ENCODE data around the gene MTERF4. TPM values are rescaled to one million over a fixed set of nuclear protein-coding genes. Genes with fewer than 3 reads are reported as not detected.

Gene MTERF4
- total RNA-seq, 1 donor from 2014 or later, result 35.4 TPM

DNA sequence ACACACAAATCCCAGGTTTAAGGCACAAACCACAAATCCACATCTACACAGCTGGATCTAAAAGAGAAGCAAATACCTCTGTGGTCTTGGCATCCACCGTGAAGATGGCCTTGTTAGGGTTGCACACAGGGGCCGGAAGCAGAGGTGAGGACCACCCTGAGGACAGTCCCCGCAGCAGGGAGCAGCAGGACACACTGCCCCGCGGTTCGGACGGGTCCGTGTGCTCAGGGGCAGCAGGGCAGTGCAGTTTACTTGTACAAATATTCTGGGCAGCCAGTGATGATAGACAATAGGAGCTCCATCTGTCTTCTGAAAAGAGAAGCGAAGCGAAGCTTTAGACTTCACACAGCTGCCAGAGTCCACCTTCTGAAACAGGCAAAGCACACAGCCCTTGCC lies 38.4 kb upstream of the MTERF4 start:
- Mint-ChIP-seq H3K36me3 (ENCODE audit: low read depth) (peaks cover 32% of the 10 kb centered on the region), H3K4me3 (ENCODE audit: low read depth) (no peak overlapping the region), H3K4me1 (ENCODE audit: low read depth) (no peaks in the 10 kb centered on the region), H3K27ac (no peak overlapping the region), H3K9me3 (no peaks in the 10 kb centered on the region), H3K27me3 (ENCODE audit: low read depth) (no peaks in the 10 kb centered on the region)
- DNase-seq (ENCODE audit: low spot score), result no peak
- intact Hi-C loops (cut with micrococcal nuclease), result no loop called here

DNA sequence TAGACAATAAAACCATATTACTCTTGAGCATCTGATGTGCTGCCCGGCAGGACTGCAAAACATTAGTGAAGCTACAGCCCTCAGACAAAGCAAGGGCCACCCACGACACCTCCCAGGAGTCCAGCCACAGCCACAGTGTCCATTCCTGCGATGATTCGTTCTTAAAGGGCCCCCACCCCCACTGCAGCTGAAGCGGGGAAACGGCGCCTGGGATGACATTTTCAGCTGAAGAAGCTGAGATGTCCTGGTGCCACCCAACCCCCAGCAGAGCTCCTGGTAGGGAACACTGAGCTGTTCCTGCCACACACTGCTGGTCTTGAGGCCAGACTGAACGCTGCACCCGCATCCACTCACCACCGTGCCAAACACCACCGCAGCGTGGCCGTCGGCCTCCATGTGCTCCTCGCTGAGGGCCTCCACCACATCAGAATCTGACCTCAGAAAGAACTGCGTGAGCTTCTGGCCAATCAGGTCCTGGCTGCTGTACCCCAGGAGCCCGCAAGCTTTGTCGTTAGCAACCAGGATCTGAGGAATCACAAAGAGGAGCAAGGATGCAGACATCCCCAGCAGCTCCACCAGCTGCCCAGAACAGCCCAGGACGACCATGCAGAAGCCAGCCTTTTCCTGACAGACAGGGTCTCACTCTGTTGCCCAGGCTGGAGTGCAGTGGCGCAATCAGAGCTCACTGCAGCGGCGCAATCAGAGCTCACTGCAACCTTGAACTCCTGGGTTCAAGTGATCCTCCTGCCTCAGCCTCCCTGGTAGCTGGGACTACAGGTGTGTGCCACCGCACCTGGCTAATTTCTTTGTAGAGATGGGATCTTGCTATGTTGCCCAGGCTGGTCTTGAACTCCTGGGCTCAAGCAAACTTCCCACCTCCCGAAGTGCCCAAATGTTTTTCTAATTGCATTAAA lies 37.7 kb upstream of the MTERF4 start:
- Mint-ChIP-seq H3K27ac (no peak overlapping the region), H3K27me3 (ENCODE audit: low read depth) (no peaks in the 10 kb centered on the region), H3K36me3 (ENCODE audit: low read depth) (peaks cover 32% of the 10 kb centered on the region), H3K9me3 (no peaks in the 10 kb centered on the region), H3K4me1 (ENCODE audit: low read depth) (no peaks in the 10 kb centered on the region), H3K4me3 (ENCODE audit: low read depth) (no peak overlapping the region)
- no peak for DNase-seq (ENCODE audit: low spot score)
- intact Hi-C loops (cut with micrococcal nuclease), result no loop called here

DNA sequence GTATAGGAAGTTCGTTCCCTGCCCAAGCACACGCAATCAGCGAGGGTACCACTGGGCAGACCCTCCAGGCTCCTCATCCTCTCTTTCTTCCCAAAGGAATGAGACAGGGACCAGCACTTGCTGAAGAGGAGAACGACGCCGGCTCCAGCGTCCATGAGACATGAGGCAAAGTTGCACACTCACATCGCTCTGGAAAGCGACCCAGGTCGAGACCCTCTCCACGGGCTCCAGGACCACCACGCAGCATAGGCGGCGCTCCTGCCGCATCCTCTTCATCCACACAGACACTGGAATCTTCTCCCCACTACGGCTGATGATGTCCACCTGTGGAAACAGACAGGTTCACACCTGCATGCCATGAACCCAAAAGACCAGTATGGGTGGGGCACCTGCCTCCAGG lies 36.4 kb upstream of the MTERF4 start:
- no peak for DNase-seq (ENCODE audit: low spot score)
- Mint-ChIP-seq H3K27me3 (ENCODE audit: low read depth) (no peaks in the 10 kb centered on the region), H3K27ac (no peak overlapping the region), H3K4me3 (ENCODE audit: low read depth) (no peak overlapping the region), H3K36me3 (ENCODE audit: low read depth) (peaks cover 31% of the 10 kb centered on the region), H3K9me3 (no peaks in the 10 kb centered on the region), H3K4me1 (ENCODE audit: low read depth) (no peaks in the 10 kb centered on the region)
- intact Hi-C loops (cut with micrococcal nuclease), result no loop called here

DNA sequence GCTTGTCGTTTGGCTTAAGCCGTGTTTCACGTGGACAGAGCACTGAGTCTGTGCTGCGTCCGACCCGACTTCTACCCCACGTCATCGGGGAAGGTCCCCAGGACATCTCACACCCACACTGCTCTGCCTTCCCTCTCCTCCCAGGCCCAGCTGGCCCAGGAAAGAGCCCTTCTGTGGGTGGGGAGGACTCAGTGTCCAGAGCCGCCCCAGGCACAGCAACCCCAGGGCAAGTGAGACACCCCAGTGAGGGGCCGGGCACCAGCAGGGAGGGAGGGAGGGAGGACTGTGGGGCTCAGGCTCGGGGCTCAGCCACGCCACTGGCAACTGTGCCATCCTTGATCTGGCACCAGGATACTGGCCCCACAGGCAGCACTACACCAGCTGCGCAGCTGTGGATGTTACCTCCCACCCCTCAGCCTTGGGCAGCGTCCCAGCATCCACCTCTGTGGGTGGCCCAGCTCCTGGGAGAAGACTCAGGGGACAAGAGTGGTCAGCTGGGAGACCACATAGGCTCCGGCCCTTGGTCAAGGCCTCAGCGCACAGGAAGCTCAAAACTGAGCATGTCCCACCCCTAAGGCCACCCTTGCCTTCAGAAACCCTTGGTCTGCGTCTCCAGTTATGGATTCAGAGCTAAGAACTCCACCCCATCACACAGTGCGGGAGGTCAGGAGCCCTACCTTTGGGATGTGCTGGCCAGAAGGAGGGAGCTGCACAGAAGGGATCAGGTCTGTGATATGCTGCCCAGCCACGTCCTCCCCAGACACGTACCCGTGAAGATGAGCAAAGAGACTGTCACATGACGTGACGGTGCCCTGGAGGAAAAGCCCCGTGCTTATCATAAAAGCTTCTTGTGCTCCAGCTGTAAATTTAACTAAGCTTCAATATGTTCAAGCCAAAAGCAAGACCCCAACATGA lies 35.4 kb upstream of the MTERF4 start:
- Mint-ChIP-seq H3K9me3 (no peaks in the 10 kb centered on the region), H3K36me3 (ENCODE audit: low read depth) (peaks cover 40% of the 10 kb centered on the region), H3K4me1 (ENCODE audit: low read depth) (no peaks in the 10 kb centered on the region), H3K4me3 (ENCODE audit: low read depth) (no peak overlapping the region), H3K27ac (no peak overlapping the region), H3K27me3 (ENCODE audit: low read depth) (no peaks in the 10 kb centered on the region)
- intact Hi-C loops (cut with micrococcal nuclease), result no loop called here
- no peak for DNase-seq (ENCODE audit: low spot score)

DNA sequence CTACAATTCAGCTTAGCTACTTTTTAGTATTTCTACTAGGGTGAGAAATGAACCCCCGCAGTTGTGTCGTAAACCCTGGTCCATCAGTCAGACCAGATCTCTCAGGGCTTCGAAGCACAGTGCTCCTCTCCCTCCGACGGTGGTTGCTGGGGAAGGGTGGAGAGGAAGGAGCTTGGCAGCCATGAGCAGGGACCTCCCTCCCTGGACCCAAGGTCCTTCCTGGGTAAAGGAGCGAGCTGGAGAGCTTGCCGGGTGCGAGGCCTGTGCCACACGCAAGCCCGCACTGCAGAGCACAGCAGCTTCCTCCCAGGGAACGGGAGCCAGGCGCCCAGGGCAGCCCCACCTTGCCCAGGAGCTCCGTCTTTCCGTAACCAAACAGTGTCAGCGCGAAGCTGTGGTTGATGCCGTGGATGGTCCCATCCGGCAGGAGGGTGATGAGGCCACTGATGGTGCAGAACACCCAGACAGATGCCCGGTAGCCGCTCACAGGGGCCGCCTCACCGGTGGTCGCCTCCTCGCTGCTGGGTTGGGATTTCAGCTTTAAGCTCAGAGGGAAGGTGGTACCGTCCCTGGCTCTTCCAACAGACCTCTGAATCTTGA lies 34.7 kb upstream of the MTERF4 start:
- Mint-ChIP-seq H3K27me3 (ENCODE audit: low read depth) (no peaks in the 10 kb centered on the region), H3K4me1 (ENCODE audit: low read depth) (no peaks in the 10 kb centered on the region), H3K9me3 (no peaks in the 10 kb centered on the region), H3K27ac (no peak overlapping the region), H3K4me3 (ENCODE audit: low read depth) (no peak overlapping the region), H3K36me3 (ENCODE audit: low read depth) (peaks cover 35% of the 10 kb centered on the region)
- DNase-seq (ENCODE audit: low spot score), result no peak
- intact Hi-C loops (cut with micrococcal nuclease), result no loop called here

DNA sequence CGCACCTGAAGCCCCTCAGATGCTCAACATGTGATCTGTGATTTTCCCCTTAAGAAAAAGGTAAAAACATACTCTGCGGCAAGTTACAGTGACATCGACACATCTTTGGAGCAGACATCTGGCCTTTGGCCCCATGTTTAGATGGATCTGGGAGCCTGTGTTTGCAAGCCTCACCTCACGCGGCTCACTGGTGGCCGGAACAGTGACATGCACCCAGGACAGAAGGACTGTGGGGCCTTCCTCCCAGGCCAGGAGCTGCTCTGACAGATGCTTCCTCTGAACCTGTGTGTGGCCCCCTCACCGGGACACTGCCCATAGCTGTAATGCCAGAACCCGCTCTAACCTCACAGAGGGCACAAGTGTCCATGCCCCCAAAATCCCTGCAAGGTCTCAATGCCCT lies 34.1 kb upstream of the MTERF4 start:
- no peak for DNase-seq (ENCODE audit: low spot score)
- no peaks in the 10 kb centered on the region for H3K27me3 Mint-ChIP-seq (ENCODE audit: low read depth)

DNA sequence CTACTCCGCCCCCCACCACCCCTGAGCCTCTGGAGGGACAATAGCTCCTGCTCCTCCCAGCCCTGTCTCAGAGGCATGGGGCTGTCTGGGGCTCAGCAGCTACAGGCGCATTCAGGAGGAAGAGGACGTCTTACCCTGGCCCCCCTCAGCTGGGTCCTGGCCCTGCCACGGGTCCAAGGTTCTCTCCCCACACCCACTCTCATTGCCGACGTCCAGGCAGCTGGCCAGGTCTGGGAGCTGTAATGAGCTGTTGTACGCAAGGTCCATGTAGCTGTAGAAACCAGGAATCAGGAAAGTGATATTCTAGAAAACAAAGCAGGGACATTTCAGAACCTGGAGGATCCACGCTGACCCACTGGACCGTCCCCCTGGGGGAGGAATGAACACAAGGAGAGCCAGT lies 33.6 kb upstream of the MTERF4 start:
- H3K4me3 Mint-ChIP-seq (ENCODE audit: low read depth), result no peak overlapping the region
- DNase-seq (ENCODE audit: low spot score), result no peak
- no peaks in the 10 kb centered on the region for H3K27me3 Mint-ChIP-seq (ENCODE audit: low read depth)
- no peaks in the 10 kb centered on the region for H3K9me3 Mint-ChIP-seq
- intact Hi-C loops (cut with micrococcal nuclease), result no loop called here
- no peaks in the 10 kb centered on the region for H3K4me1 Mint-ChIP-seq (ENCODE audit: low read depth)
- peaks cover 28% of the 10 kb centered on the region for H3K36me3 Mint-ChIP-seq (ENCODE audit: low read depth)
- no peak overlapping the region for H3K27ac Mint-ChIP-seq

More for the DNA sequence above, 34.1 kb upstream of the MTERF4 start:
- Mint-ChIP-seq H3K36me3 (ENCODE audit: low read depth) (peaks cover 30% of the 10 kb centered on the region), H3K9me3 (no peaks in the 10 kb centered on the region), H3K4me3 (ENCODE audit: low read depth) (no peak overlapping the region), H3K4me1 (ENCODE audit: low read depth) (no peaks in the 10 kb centered on the region), H3K27ac (no peak overlapping the region)
- intact Hi-C loops (cut with micrococcal nuclease), result no loop called here

DNA sequence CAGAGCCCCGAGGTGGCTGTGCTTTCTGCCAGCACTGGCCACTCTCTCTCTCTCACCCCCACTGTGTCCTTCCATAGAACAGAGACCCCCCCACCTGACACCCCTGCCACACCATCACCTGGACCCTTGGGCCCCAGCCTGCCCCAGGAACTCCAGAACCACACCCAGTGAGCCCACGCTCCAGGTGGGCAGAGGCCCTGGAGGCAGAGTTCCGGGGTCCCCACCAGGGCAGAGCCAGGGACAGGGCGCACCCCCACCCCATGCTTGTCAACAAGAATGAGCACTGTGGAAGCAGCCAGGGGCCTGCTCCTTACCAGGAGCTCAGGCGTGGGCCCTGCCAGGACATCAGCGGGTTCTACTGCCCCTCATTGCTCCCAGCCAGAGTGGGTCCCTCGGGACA lies 32.6 kb upstream of the MTERF4 start:
- no peaks in the 10 kb centered on the region for H3K27me3 Mint-ChIP-seq (ENCODE audit: low read depth)
- H3K4me1 Mint-ChIP-seq (ENCODE audit: low read depth), result no peaks in the 10 kb centered on the region
- H3K36me3 Mint-ChIP-seq (ENCODE audit: low read depth), result peaks cover 28% of the 10 kb centered on the region
- no peaks in the 10 kb centered on the region for H3K9me3 Mint-ChIP-seq
- intact Hi-C loops (cut with micrococcal nuclease), result no loop called here
- H3K27ac Mint-ChIP-seq, result no peak overlapping the region
- no peak overlapping the region for H3K4me3 Mint-ChIP-seq (ENCODE audit: low read depth)
- no peak for DNase-seq (ENCODE audit: low spot score)

DNA sequence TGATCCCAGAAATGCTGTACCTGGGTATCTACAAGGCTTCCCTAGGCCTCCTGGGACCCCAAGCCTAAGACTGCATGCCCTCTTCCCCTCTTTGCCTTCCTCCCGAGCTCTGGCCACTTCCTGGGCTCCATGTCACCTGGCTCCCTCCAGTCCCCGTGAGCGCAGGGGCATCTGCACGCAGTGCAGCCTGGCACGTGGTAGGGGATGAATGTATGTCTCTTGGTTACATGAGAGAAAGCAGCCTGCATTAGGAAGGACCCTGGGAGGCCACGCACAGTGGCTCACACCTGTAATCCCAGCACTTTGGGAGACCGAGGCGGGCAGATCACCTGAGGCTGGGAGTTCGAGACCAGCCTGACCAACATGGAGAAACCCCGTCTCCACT lies 31.3 kb upstream of the MTERF4 start:
- Mint-ChIP-seq H3K36me3 (ENCODE audit: low read depth) (peaks cover 21% of the 10 kb centered on the region), H3K27me3 (ENCODE audit: low read depth) (no peaks in the 10 kb centered on the region), H3K4me3 (ENCODE audit: low read depth) (no peak overlapping the region), H3K27ac (no peak overlapping the region), H3K9me3 (no peaks in the 10 kb centered on the region), H3K4me1 (ENCODE audit: low read depth) (peaks cover 4% of the 10 kb centered on the region)
- DNase-seq (ENCODE audit: low spot score), result no peak
- intact Hi-C loops (cut with micrococcal nuclease), result no loop called here

DNA sequence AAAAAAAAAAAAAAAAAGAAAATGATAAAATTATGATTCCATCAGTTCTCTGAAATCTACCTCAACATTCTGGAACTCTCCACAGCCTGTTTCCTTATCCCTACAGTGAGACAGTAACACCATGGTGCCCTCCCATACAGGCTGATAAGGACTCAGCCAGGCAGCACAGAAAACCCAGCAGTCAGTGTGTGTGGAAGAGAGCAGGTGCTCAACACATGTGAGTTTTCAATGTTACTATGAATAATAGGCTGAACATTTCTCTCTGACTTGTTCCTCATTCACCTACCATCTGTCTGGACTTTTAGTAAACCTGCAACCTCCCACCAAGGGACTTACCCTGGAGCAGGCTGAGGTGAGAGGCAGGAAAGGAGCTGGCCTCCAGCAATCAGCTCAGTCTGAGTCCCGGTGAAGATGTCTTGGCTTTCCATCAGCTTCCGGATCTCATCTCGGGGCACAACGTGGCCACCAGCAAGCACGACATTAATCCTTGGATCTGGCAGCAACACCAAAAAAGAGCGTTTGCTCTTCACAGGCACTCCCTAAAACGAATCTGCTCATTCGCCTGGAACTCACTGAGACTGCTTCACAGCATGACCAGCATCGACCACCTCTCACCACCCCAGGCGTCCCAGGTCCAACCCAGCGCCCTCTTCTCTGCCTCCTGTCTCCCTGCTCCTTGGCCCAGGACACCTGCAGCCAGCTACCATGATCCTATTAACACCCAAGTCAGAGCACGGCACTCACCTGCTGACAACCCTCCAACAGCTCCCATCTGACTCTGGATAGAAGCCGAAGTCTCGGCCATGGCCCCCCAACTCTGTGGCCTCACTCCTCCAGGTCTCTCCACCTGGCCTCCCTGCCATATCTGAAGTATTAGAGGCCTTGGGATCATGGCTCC lies 30.7 kb upstream of the MTERF4 start:
- no peak for DNase-seq (ENCODE audit: low spot score)
- intact Hi-C loops (cut with micrococcal nuclease), result no loop called here
- Mint-ChIP-seq H3K4me1 (ENCODE audit: low read depth) (peaks cover 8% of the 10 kb centered on the region), H3K27me3 (ENCODE audit: low read depth) (no peaks in the 10 kb centered on the region), H3K9me3 (no peaks in the 10 kb centered on the region), H3K36me3 (ENCODE audit: low read depth) (peaks cover 24% of the 10 kb centered on the region), H3K27ac (no peak overlapping the region), H3K4me3 (ENCODE audit: low read depth) (no peak overlapping the region)

DNA sequence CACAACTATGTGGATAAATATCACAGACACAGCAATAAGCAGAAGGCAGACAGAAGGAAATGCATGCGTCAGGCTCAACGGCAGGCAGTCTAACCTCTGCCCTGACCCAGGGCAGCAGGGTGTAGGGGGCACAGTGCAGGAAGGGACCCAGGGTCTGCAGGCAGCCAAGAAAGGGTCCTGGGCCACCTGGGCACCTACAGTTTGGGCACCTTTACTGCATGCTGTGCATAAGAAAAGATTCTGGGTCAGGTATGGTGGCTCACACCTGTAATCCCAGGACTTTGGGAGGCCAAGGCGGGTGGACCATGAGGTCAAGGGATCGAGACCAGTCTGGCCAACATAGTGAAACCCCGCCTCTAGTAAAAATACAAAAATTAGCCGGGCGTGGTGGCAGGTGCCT lies 29.4 kb upstream of the MTERF4 start:
- no peaks in the 10 kb centered on the region for H3K27me3 Mint-ChIP-seq (ENCODE audit: low read depth)
- H3K4me3 Mint-ChIP-seq (ENCODE audit: low read depth), result no peak overlapping the region
- H3K4me1 Mint-ChIP-seq (ENCODE audit: low read depth), result peaks cover 15% of the 10 kb centered on the region
- no peaks in the 10 kb centered on the region for H3K9me3 Mint-ChIP-seq
- H3K27ac Mint-ChIP-seq, result no peak overlapping the region
- DNase-seq (ENCODE audit: low spot score), result no peak
- intact Hi-C loops (cut with micrococcal nuclease), result no loop called here
- peaks cover 29% of the 10 kb centered on the region for H3K36me3 Mint-ChIP-seq (ENCODE audit: low read depth)

DNA sequence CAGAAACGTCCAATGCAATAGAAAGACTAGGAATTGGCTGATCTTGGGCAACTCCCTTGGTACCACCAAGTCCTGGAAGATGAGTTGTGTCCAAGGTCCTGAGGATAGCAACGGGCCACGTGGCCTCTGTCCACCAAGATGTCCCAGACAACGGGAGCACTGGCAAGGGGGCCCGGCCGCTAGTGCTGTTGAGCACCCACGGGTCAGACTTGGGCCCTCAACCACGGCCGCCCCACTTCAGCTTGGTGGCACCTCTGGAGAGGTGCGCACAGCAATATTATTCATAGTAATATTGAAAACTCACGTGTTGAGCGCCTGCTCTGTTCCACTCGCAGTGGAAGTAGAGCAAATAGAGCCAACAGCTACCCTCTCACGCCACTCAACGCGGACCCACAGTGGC lies 28.2 kb upstream of the MTERF4 start:
- Mint-ChIP-seq H3K9me3 (no peaks in the 10 kb centered on the region), H3K4me1 (ENCODE audit: low read depth) (peaks cover 15% of the 10 kb centered on the region), H3K4me3 (ENCODE audit: low read depth) (no peak overlapping the region), H3K36me3 (ENCODE audit: low read depth) (peaks cover 34% of the 10 kb centered on the region), H3K27me3 (ENCODE audit: low read depth) (no peaks in the 10 kb centered on the region), H3K27ac (no peak overlapping the region)
- intact Hi-C loops (cut with micrococcal nuclease), result no loop called here
- no peak for DNase-seq (ENCODE audit: low spot score)
